NCI-H1048 (cell line): ENCODE data around the gene ZFP36.
"Not testable (repeated sequence)": the region's sequence is repeated elsewhere in the genome, so short reads cannot be mapped to it uniquely, and the experiment has no call there.

Source experiments
- DNase-seq: peaks from one replicate; lab custom pipeline; 2025; lab: John Stamatoyannopoulos, UW

ZFP36 gene

DNA sequence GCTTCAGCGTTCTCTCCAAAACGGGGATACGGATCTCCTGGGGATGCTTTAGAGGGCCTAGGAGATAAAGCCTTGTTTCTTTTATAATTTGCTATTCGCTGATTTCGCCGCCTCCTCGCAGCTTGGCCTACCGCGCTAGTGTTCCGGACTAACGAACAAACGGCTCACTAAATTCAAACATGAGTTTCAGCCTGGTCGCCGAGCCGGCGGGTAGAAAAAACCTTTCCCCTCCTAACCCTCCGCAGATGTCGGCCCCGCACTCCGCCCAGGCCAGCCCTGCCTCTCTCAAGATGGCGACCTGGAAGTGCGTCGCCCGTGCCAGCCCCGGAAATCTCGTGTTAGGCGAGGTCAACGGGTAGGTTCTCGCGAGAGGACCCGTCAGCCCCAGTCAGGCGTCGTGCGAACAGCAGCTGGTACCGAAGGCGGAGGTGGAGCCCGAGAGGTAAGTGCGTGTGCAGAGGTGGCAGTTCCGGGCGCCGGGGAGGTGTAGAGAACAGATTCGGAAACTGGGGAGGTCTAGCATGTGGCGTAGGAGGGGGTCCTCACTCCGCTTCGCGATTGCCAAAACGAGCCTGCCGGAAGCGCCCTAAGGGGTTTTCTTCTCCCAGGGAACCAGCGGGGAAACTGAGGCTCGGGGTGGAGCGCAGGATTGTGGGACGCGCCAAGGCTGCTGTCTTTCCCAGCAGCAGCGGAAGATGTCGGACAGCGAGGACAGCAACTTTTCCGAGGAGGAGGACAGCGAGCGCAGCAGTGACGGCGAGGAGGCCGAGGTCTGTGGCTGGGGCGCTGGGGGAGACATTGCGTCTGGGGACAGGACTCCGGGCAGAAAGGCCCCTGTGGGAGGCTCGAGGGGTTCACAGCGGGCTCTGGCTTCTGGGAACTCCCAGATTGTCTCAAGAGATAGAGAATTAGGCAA is 38.8 kb downstream of the ZFP36 start, which contains the start of gene SUPT5H:
Gene SUPT5H (plus strand): TSS at position 387 of the 916 bp plus-strand sequence. CDS start 309 bp downstream, at position 696.
- DNase-seq = peak; percentile 96

DNA sequence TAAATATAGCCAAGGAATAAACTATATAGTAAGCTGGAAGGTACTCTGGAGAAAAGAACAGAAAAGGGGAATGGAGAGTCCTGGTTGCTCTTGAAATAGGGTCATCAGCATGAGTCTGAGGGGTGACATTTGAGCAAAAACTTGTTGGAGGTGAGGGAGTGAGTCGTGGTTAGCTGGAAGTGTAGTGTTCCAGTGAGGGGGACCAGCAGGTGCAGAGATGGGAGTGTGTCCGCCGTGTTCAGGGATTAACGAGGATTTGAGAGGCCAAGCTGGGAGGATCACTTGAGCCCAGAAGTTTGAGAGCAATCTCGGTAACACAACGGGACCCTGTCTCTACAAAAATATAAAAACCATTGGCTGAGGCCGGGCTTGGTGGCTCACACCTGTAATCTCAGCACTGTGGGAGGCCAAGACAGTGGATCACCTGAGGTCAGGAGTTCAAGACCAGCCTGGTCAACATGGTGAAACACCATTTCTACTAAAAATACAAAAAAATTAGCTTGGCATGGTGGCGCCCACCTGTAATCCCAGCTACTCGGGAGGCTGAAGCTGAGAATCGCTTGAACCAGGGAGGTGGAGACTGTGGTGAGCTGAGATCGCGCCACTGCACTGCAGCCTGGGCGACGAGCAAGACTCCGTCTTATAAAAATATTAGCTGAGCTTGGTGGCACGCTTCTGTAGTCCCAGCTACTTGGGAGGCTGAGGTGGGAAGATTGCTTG is 39.9 kb downstream of the ZFP36 start:
- no peak for DNase-seq

DNA sequence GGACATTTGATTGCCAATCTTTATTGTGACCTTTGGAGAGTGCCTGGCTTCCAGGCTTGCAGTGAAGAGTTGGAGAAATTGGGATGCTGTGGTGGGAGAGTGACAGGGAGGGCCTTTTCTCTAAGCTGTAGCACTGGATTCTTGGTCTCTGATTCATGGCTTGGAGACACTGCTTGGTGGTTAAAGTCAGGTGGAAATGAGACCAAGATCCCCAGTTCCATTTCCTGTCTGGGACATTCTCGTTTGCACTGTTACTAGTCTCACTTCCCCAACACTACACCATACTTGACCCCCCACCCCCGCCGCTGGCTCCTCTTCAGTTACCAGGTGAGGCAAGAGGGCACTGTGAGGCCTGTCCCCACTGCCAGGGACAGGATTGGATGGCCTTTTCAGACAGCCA is 41.6 kb downstream of the ZFP36 start:
- DNase-seq = no peak

DNA sequence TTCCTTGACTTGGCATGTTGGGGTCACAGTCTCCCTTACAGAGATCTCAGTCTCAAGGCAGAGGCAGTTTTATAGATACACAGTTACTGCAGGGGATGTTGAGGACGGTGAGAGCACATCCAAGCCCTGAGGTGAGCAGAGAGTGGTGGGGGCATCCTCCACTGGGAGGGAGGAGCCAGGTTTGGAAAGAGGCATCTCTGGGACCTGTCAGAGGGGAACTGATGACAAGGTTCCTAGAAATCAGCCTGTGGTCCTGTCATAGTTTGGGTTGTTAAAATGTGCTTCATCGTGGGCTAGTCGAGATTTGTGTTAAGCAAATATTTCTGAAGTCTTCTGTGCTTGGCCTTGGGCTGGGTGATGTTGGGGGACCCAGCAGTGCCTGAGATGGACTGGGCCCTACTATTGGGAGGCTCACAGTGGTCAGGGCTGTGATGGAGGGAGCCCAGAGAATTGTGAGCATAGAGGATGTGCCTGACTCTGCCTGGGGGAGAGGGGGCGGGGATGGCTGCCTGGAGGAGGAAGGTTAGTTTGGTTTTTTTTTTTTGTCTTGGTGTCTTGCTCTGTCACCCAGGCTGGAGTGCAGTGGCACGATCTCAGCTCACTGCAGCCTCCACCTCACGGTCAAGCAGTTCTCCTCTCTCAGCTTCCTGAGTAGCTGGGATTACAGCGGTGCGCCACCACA is 42.6 kb downstream of the ZFP36 start:
- no peak for DNase-seq

DNA sequence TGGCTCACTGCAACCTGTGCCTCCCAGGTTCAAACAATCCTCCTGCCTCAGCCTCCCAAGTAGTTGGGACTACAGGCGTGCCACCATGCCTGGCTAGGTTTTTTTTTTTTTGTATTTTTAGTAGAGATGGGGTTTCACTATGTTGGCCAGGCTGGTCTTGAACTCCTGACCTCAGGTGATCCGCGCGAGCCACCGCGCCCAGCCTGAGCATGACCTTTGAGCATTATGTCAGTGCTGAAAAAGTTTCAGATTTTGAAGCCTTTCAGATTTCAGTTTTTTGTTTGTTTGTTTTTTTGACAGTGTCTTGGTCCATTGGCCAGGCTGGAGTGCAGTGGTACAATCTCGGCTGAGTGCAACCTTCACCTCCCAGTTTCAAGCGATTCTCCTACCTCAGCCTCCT is 44.6 kb downstream of the ZFP36 start:
- DNase-seq = not testable (repeated sequence)
